RWPE1 (cell line): ENCODE results near the gene PRKCZ.
A peak's percentile ranks its signal among the peaks of the same experiment; 100 is the strongest.

Experiments used
- CTCF ChIA-PET: fragments of 350-600 bp; sonication (Branson Sonifier 250); formaldehyde crosslinking; extraction: SDS; loops from one replicate; lab custom pipeline; 2021; lab: Yijun Ruan, JAX
- POLR2A ChIA-PET: fragments of 400-600 bp; formaldehyde crosslinking; extraction: SDS; loops from one replicate; lab custom pipeline; 2020; ENCODE audit warnings: antibody characterized with exemption; ENCODE audit not compliant: low non-redundant PET; lab: Yijun Ruan, JAX
- DNase-seq: peaks from one replicate; pipeline ENCODE4 v3.0.0; 2012; ENCODE audit warnings: low spot score
- H3K27ac ChIP-seq: fragments of 450-650 bp; 2 replicates; pipeline ENCODE4 v1.5.1; 2017
- CTCF ChIP-seq: fragments of 450-650 bp; conservative IDR thresholded peaks from 2 replicates; pipeline ENCODE4 v1.5.1; 2017; ENCODE audit warnings: low read depth, mild to moderate bottlenecking

Gene PRKCZ

GRCh38 chr1:2208309-2209239, 158.4 kb downstream of the PRKCZ start:
- DNase-seq: peak; percentile 80
- H3K27ac ChIP-seq: peak overlapping the region; percentile 96
- POLR2A ChIA-PET: interaction anchor here (0.6 kb wide), 1 partner anchor 775 kb away, joined by 3 read pairs; no protein-coding TSS in a partner anchor
- CTCF ChIA-PET: interaction anchor here (0.9 kb wide), 1 partner anchor 173 kb away, joined by 4 read pairs; no protein-coding TSS in a partner anchor
- TF ChIP-seq CTCF: no peak

- no peak for TF ChIP-seq CTCF
- DNase-seq: no peak
- ChIA-PET POLR2A (interaction anchor here (0.6 kb wide), 1 partner anchor 774 kb away, joined by 3 read pairs; no protein-coding TSS in a partner anchor), CTCF (interaction anchor here (0.9 kb wide), 1 partner anchor 172 kb away, joined by 4 read pairs; no protein-coding TSS in a partner anchor)
- H3K27ac ChIP-seq: peak overlapping the region; percentile 96
Observed at GRCh38 chr1:2209400-2210083, 159.3 kb downstream of the PRKCZ start.

- ChIA-PET POLR2A (no interaction called here), CTCF (no interaction called here)
- DNase-seq: no peak
- TF ChIP-seq CTCF: no peak
- H3K27ac ChIP-seq: peak overlapping the region; percentile 96
Observed at GRCh38 chr1:2210084-2210653, 160.0 kb downstream of the PRKCZ start.

- no peak for DNase-seq
- CTCF ChIA-PET: interaction anchor here (0.7 kb wide), 1 partner anchor 16 kb away, joined by 3 read pairs; the partner anchor contains the start of gene FAAP20
- H3K27ac ChIP-seq: peak overlapping the region; percentile 96
- POLR2A ChIA-PET: no interaction called here
- no peak for TF ChIP-seq CTCF
Observed at GRCh38 chr1:2210786-2211185, 160.6 kb downstream of the PRKCZ start.

- POLR2A ChIA-PET: no interaction called here
- no peak for DNase-seq
- no peak for TF ChIP-seq CTCF
- H3K27ac ChIP-seq: peak overlapping the region; percentile 99
- CTCF ChIA-PET: interaction anchor here (0.7 to 1.6 kb wide), 5 partner anchors 12 to 104 kb away, joined by 3 to 6 read pairs (median 3); no protein-coding TSS in a partner anchor
Observed at GRCh38 chr1:2212274-2212531, 162.0 kb downstream of the PRKCZ start.
